GM10847 (cell line): ENCODE data around the gene PCDHGB3.

Experiments used
- POLR2A ChIP-seq: IDR thresholded peaks from 2 replicates; pipeline ENCODE4 v1.6.1; 2011; ENCODE audit not compliant: insufficient read length; ENCODE audit errors: extremely low read depth

Gene PCDHGB3

DNA sequence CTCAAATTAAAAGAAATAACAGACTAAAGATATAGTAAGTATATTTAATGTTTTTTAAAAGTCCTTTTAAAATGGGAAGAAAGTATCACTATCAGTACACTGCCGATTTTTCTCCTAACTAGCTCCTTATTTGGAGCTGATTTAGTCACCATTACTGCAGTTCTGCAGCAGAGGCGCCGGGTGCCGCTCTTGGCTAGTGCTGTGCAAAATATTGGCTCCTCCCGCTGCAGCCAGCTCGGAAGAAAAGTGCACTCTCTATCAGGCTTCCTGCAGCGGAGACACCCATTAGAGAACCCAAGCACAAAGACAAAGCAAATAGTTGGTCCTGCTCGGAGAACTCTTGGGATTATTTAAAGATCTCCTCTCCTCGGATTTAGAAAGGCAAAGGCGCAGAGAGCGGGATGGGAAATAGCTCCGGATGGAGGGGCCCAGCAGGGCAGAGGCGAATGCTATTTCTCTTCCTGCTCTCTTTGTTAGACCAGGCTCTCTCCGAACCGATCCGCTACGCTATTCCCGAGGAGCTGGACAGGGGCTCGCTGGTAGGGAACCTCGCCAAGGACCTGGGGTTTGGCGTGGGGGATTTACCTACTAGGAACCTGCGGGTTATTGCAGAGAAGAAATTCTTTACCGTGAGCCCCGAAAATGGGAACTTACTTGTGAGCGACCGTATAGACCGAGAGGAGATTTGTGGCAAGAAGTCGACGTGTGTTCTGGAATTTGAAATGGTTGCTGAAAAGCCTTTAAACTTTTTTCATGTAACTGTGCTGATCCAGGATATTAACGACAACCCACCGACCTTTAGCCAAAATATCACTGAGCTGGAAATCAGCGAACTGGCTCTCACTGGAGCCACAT lies at the start of gene PCDHGB3:
TSS of gene PCDHGB3 (plus strand) at position 249 of the 855 bp plus-strand sequence. CDS start at position 402, 153 bp downstream.
- TF ChIP-seq POLR2A, result no peak

- TF ChIP-seq POLR2A, result no peak
Observed at GRCh38 chr5:141322261-141322660, 47.8 kb upstream of the PCDHGB3 start.

- TF ChIP-seq POLR2A, result no peak
Observed at GRCh38 chr5:141326088-141326854, 43.8 kb upstream of the PCDHGB3 start.

DNA sequence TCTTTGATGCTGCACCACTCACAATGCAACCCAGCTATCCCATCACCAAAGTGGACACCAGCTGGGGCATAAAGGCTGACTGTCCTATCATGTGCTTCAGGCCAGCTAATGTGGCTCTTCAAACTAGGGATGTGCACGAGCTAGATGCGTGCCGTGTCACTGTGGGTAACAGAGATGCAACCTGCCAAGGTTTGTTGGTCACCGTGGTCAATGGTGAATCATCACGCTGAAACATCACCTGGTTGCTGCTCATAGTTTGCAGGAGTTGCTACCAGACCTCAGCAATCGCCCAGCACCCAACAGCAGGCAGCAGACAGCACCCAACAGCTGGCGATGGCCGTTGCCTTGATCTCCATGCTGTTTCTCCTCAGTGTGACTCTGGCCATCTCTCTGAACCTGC lies 41.8 kb upstream of the PCDHGB3 start:
- no peak for TF ChIP-seq POLR2A

DNA sequence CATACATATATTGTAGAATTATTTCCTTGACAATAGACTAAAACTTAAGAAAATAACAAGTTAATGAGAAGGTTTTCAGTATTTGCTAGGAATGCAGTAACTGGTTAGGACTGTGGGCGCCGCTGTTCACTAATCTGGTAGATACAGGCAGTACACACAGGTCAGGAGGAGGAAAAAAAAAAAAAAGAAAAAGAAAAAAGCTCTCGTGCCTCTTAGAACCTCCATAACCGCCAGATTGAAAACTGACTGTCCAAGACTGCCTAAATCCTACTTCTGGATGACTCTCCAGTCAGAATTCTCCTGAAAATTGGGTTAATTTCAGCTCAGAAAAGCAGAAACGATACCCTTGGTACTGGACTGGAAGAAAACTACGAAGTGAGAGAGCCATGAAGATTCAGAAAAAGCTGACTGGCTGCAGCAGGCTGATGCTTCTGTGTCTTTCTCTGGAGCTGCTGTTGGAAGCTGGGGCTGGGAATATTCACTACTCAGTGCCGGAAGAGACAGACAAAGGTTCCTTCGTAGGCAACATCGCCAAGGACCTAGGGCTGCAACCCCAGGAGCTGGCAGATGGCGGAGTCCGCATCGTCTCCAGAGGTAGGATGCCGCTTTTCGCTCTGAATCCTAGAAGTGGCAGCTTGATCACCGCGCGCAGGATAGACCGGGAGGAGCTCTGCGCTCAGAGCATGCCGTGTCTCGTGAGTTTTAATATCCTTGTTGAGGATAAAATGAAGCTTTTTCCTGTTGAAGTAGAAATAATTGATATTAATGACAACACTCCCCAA lies 39.6 kb upstream of the PCDHGB3 start, which contains the start of gene PCDHGA1:
TSS of gene PCDHGA1 (plus strand) at position 216 of the 782 bp plus-strand sequence.
- no peak for TF ChIP-seq POLR2A

DNA sequence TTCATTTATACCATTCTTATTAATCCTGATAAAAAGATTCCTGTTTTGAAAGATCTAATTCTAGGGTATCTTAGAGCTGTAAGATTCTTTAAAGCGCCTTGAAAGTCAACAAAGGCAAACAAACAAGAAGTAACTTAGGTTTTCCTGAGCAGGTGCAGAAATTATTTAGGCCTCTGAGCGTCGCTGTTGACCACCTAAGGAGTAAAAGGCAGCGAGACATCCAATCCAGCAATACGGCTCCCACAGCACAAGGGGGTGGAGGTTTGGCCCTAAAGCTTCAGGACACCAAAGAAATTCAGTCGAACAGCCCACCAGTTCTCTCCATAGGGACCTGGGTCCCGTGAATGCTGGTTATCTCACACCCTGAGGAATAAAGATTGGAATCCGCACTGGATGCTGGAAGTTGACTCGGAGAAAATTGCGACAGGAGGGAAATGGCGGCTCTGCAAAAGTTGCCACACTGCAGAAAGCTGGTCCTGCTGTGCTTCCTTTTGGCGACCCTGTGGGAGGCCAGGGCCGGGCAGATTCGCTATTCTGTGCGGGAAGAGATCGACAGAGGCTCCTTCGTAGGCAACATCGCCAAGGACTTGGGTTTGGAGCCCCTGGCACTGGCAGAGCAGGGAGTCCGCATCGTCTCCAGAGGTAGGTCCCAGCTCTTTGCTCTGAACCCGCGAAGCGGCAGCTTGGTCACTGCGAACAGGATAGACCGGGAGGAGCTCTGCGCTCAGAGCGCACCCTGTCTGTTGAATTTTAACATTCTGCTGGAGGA lies 31.3 kb upstream of the PCDHGB3 start, which contains the start of gene PCDHGA2:
TSS of gene PCDHGA2 (plus strand) at position 223 of the 769 bp plus-strand sequence.
- no peak for TF ChIP-seq POLR2A

DNA sequence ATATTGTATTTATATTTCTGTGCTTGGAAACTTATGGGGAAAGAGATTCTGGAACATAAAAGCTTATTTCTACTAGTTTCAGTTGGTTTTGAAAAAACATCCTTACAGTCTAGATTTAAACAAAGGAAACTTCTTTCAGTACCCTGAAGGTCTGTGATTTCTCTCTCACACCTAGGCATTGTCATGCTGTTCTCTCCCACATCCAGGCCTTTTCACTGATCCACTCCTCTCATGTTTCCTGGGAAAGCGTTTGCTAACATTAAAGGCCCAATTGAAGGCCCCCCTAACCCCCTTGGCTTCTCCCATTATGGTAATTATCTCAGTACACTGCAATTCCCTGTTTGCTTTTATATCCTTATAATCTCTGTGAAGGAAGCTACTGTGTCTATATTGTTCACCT lies 27.3 kb upstream of the PCDHGB3 start:
- TF ChIP-seq POLR2A, result no peak

- TF ChIP-seq POLR2A, result no peak
Observed at GRCh38 chr5:141343242-141343952, 26.6 kb upstream of the PCDHGB3 start, which contains the start of gene PCDHGA3. Gene PCDHGA3, plus strand, starts transcription at chr5:141343829. Its CDS starts 205 bp downstream, at chr5:141344034.

DNA sequence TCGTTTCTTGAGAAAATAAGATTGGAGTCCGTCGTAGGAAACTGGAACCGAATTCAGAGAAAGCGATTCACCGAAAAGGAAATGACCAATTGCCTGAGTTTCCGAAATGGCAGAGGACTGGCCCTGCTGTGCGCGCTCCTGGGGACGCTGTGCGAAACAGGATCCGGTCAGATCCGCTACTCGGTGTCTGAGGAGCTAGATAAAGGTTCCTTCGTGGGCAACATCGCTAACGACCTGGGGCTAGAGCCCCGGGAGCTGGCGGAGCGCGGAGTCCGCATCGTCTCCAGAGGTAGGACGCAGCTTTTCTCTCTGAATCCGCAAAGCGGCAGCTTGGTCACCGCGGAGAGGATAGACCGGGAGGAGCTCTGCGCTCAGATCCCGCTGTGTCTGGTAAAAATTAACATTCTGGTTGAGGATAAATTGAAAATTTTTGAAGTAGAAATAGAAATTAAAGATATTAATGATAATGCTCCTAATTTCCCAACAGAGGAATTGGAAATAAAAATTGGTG lies 26.0 kb upstream of the PCDHGB3 start:
- no peak for TF ChIP-seq POLR2A

DNA sequence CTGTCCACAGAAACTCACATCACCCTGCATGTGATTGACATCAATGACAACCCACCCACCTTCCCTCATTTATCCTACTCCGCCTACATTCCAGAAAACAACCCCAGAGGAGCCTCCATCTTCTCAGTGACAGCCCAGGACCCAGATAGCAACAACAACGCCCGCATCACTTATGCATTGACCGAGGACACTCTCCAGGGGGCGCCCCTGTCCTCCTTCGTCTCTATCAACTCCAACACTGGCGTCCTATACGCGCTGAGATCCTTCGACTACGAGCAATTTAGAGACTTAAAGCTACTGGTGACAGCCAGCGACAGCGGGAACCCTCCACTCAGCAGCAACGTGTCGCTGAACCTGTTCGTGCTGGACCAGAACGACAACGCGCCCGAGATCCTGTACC lies 24.7 kb upstream of the PCDHGB3 start:
- TF ChIP-seq POLR2A, result no peak

- TF ChIP-seq POLR2A, result no peak
Observed at GRCh38 chr5:141349917-141350619, 20.0 kb upstream of the PCDHGB3 start, which contains the start of gene PCDHGB1. Gene PCDHGB1, plus strand, starts transcription at chr5:141350099. Its CDS starts 162 bp downstream, at chr5:141350261.

- TF ChIP-seq POLR2A, result no peak
Observed at GRCh38 chr5:141351591-141351990, 18.5 kb upstream of the PCDHGB3 start.
